ENCODE measurements around the gene CD3G.

CD3G gene

DNA sequence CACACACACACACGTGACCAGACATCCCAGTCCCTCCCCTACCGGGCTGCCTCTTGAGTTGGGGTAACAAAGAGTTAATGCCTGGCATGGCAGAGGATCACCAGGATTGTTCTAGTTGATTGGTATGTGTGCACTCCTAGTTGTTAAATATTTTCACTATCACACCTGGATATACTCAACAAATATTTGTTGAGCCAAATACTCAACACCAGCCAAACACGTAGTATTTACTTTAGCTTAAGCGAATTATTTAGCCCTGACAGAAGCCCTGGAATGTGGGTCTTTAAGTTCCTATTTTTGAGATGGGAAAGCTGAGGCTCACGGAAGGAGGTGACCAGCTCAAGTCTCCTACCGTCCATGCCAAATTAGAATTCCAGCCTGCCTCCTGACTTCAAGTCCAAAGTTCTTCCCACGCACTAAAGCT lies 29.1 kb upstream of the CD3G start:
- Mint-ChIP-seq H3K36me3 (ENCODE audit: low read depth) (peaks cover 61% of the 10 kb centered on the region), H3K4me3 (peak overlapping the region; percentile 53)

DNA sequence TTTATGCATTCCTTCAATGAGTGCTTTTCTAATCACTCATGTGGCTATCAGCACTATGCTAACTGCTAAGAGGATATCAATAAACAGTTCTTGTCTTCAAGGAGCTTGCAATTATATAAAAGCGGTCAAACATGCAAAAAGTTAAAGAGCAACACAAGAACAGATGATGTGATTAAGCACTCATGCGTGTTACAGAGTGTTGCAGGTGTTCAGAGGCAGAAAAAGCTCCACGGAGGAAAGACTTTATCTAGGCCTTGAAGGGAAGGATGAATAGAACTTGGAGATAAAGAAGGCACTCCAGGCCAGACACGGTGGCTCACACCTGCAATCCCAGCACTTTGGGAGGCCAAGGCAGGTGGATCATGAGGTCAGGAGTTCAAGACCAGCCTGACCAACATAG lies 26.0 kb upstream of the CD3G start:
- H3K27ac Mint-ChIP-seq = no peak overlapping the region
- no peaks in the 10 kb centered on the region for H3K27me3 Mint-ChIP-seq
- H3K4me1 Mint-ChIP-seq (ENCODE audit: low read depth) = peaks cover 90% of the 10 kb centered on the region
- H3K36me3 Mint-ChIP-seq (ENCODE audit: low read depth) = peaks cover 30% of the 10 kb centered on the region
- peak overlapping the region; percentile 28 for H3K4me3 Mint-ChIP-seq
- peaks cover 3% of the 10 kb centered on the region for H3K9me3 Mint-ChIP-seq

More for the DNA sequence above, 29.1 kb upstream of the CD3G start:
- Mint-ChIP-seq H3K27me3 (no peaks in the 10 kb centered on the region), H3K27ac (peak overlapping the region; percentile 90), H3K9me3 (no peaks in the 10 kb centered on the region), H3K4me1 (ENCODE audit: low read depth) (peaks cover 94% of the 10 kb centered on the region)

- peak overlapping the region; percentile 33 for H3K27ac Mint-ChIP-seq
- no peak overlapping the region for H3K4me3 Mint-ChIP-seq
- peaks cover 90% of the 10 kb centered on the region for H3K4me1 Mint-ChIP-seq (ENCODE audit: low read depth)
- H3K27me3 Mint-ChIP-seq = no peaks in the 10 kb centered on the region
- peaks cover 3% of the 10 kb centered on the region for H3K9me3 Mint-ChIP-seq
- H3K36me3 Mint-ChIP-seq (ENCODE audit: low read depth) = peaks cover 24% of the 10 kb centered on the region
Measured at GRCh38 chr11:118318581-118319336, 25.4 kb upstream of the CD3G start.

DNA sequence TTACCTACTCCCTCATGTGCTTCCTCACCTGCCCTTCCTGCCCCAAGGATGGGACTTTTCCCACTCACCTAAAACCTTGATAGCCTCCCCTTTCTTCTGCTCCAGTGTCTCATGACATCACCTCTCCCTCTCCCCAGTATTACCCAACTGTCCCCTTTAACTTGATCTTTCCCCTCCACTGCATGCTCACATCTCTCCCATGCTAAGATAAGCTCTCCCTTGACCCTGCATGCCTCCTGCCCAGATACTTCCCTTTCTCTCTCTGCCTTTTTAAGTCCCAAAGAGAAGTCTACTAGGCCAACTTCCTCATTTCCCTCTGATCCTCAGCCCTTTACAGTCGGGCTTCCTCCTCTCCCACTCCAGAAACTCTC lies 24.8 kb upstream of the CD3G start:
- Mint-ChIP-seq H3K4me3 (no peak overlapping the region), H3K27me3 (no peaks in the 10 kb centered on the region), H3K4me1 (ENCODE audit: low read depth) (peaks cover 85% of the 10 kb centered on the region), H3K36me3 (ENCODE audit: low read depth) (peaks cover 18% of the 10 kb centered on the region), H3K27ac (peak overlapping the region; percentile 33), H3K9me3 (peaks cover 3% of the 10 kb centered on the region)

- Mint-ChIP-seq H3K36me3 (ENCODE audit: low read depth) (peaks cover 9% of the 10 kb centered on the region), H3K4me3 (no peak overlapping the region), H3K27me3 (no peaks in the 10 kb centered on the region), H3K9me3 (peaks cover 3% of the 10 kb centered on the region), H3K27ac (no peak overlapping the region), H3K4me1 (ENCODE audit: low read depth) (peaks cover 74% of the 10 kb centered on the region)
Measured at GRCh38 chr11:118320515-118320914, 23.6 kb upstream of the CD3G start.

DNA sequence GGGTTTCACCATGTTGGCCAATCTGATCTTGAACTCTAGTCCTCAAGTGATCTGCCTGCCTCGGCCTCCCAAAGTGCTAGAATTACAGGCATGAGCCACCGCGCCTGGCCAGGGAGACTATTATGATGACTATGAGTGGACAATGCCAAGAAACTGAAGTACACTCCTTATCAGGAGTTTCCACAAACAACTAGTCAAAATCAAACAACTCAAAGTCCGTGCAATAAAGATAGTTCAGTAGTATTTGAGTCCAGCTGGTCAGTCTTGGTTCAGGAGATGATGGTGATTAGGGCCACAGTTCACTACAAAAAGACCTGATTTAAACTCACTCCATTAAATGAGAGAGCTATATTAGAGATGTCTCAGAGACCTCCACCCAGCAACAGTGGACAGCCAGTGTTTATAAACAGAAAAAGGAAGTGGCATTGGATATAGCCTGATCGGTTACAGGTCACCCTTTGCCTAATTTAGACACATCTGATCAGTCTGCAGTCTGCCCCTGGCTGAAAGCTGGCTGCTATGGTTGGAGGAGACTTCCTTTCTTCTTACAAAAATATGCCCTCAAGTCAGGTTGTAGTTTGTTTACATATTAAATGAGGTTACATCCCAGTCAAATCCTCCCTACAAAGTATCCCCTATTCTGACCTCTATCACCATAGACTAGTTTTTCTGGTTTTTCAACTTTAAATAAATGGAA lies 22.6 kb upstream of the CD3G start:
- Mint-ChIP-seq H3K27ac (no peak overlapping the region), H3K36me3 (ENCODE audit: low read depth) (peaks cover 6% of the 10 kb centered on the region), H3K4me1 (ENCODE audit: low read depth) (peaks cover 64% of the 10 kb centered on the region), H3K27me3 (no peaks in the 10 kb centered on the region), H3K9me3 (peaks cover 3% of the 10 kb centered on the region), H3K4me3 (no peak overlapping the region)

- H3K27me3 Mint-ChIP-seq = no peaks in the 10 kb centered on the region
- peaks cover 54% of the 10 kb centered on the region for H3K4me1 Mint-ChIP-seq (ENCODE audit: low read depth)
- no peak overlapping the region for H3K4me3 Mint-ChIP-seq
- peaks cover 3% of the 10 kb centered on the region for H3K9me3 Mint-ChIP-seq
- peaks cover under 1% of the 10 kb centered on the region for H3K36me3 Mint-ChIP-seq (ENCODE audit: low read depth)
- no peak overlapping the region for H3K27ac Mint-ChIP-seq
Measured at GRCh38 chr11:118322721-118323120, 21.4 kb upstream of the CD3G start.

GRCh38 chr11:118325283-118325682 lies 18.9 kb upstream of the CD3G start:
- Mint-ChIP-seq H3K36me3 (ENCODE audit: low read depth) (peaks cover 3% of the 10 kb centered on the region), H3K27ac (no peak overlapping the region), H3K9me3 (peaks cover 2% of the 10 kb centered on the region), H3K4me3 (no peak overlapping the region), H3K4me1 (ENCODE audit: low read depth) (peaks cover 39% of the 10 kb centered on the region), H3K27me3 (no peaks in the 10 kb centered on the region)

- Mint-ChIP-seq H3K4me1 (ENCODE audit: low read depth) (peaks cover 19% of the 10 kb centered on the region), H3K9me3 (no peaks in the 10 kb centered on the region), H3K27ac (peak overlapping the region; percentile 22), H3K27me3 (no peaks in the 10 kb centered on the region), H3K36me3 (ENCODE audit: low read depth) (peaks cover 3% of the 10 kb centered on the region), H3K4me3 (no peak overlapping the region)
Measured at GRCh38 chr11:118328745-118329144, 15.4 kb upstream of the CD3G start.

DNA sequence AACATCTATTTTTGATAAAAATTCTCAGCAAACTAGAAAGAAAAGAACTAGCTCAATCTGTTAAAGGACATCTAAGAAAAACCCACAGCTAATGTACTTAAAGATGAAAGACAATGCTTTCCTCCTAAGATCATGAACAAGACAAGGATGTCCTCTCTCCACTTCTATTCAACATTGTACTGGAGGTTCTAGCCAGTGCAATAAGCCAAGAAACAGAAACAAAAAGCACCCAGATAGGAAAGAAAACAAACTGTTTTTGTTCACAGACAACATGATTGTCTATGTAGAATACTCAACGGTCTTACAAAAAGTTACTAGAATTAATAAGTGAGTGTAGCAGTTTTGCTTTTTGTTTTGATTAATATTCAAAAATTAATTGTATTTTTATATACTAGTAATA lies 9.4 kb upstream of the CD3G start:
- Mint-ChIP-seq H3K27ac (peak overlapping the region; percentile 85), H3K4me1 (ENCODE audit: low read depth) (peaks cover 47% of the 10 kb centered on the region), H3K27me3 (no peaks in the 10 kb centered on the region), H3K4me3 (peak overlapping the region; percentile 59), H3K9me3 (no peaks in the 10 kb centered on the region), H3K36me3 (ENCODE audit: low read depth) (peaks cover 27% of the 10 kb centered on the region)

- Mint-ChIP-seq H3K36me3 (ENCODE audit: low read depth) (peaks cover 49% of the 10 kb centered on the region), H3K9me3 (no peaks in the 10 kb centered on the region), H3K4me1 (ENCODE audit: low read depth) (peaks cover 49% of the 10 kb centered on the region), H3K27ac (peak overlapping the region; percentile 98), H3K27me3 (no peaks in the 10 kb centered on the region), H3K4me3 (peak overlapping the region; percentile 89)
Measured at GRCh38 chr11:118338637-118339061, 5.5 kb upstream of the CD3G start.

GRCh38 chr11:118339281-118339961 lies 4.7 kb upstream of the CD3G start:
- H3K4me1 Mint-ChIP-seq (ENCODE audit: low read depth) = peaks cover 51% of the 10 kb centered on the region
- H3K36me3 Mint-ChIP-seq (ENCODE audit: low read depth) = peaks cover 49% of the 10 kb centered on the region
- no peaks in the 10 kb centered on the region for H3K27me3 Mint-ChIP-seq
- H3K4me3 Mint-ChIP-seq = peak overlapping the region; percentile 89
- H3K9me3 Mint-ChIP-seq = no peaks in the 10 kb centered on the region
- H3K27ac Mint-ChIP-seq = peak overlapping the region; percentile 98

GRCh38 chr11:118340449-118340848 lies 3.7 kb upstream of the CD3G start:
- Mint-ChIP-seq H3K4me1 (ENCODE audit: low read depth) (peaks cover 50% of the 10 kb centered on the region), H3K27me3 (no peaks in the 10 kb centered on the region), H3K9me3 (no peaks in the 10 kb centered on the region), H3K36me3 (ENCODE audit: low read depth) (peaks cover 57% of the 10 kb centered on the region), H3K4me3 (peak overlapping the region; percentile 89), H3K27ac (peak overlapping the region; percentile 98)

GRCh38 chr11:118341261-118341660 lies 2.9 kb upstream of the CD3G start:
- H3K27ac Mint-ChIP-seq = peak overlapping the region; percentile 98
- peak overlapping the region; percentile 89 for H3K4me3 Mint-ChIP-seq
- H3K9me3 Mint-ChIP-seq = no peaks in the 10 kb centered on the region
- peaks cover 61% of the 10 kb centered on the region for H3K36me3 Mint-ChIP-seq (ENCODE audit: low read depth)
- no peaks in the 10 kb centered on the region for H3K27me3 Mint-ChIP-seq
- H3K4me1 Mint-ChIP-seq (ENCODE audit: low read depth) = peaks cover 55% of the 10 kb centered on the region

Measured in stimulated activated naive CD8-positive, alpha-beta T cell treated with anti-CD3 and anti-CD28 coated beads, Interleukin-15, Interleukin-2, amounts not matched to agents 100 ng/mL and 50 ng/mL, for 24 hours (primary cell).